Fibroblast of lung (primary cell): ENCODE results near the gene SCFD2.

Experiments used
- CTCF ChIP-seq, 2 donors: IDR thresholded peaks in 1 of 2; conservative IDR thresholded peaks in 1 of 2; 1 replicate in 1 of 2; 2 replicates in 1 of 2; pipeline ENCODE4 v1.5.1; 2011 to 2012; ENCODE audit warnings: low read length in 2 of 2, control low read depth in 1 of 2, inconsistent platforms in 1 of 2, low read depth in 1 of 2, mild to moderate bottlenecking in 1 of 2
- EZH2 ChIP-seq: IDR thresholded peaks from 2 replicates; pipeline ENCODE4 v1.5.1; 2012; ENCODE audit warnings: low read length, control low read depth, mild to moderate bottlenecking; ENCODE audit errors: missing control alignments

GRCh38 chr4:52979821-52980590 is 385.9 kb downstream of the SCFD2 start:
- TF ChIP-seq CTCF (conservative IDR thresholded peaks at IDR 0.05 in 1 of 2, IDR thresholded peaks at IDR 0.05 in 1 of 2; ENCODE audit: low read depth in 1 of 2, low read length in 2 of 2) (no peak), EZH2 (no peak)
